GM21576 (cell line): ENCODE results near the gene L3MBTL3.
A peak's percentile ranks its signal among the peaks of the same experiment; 100 is the strongest.
"Not testable (repeated sequence)": the region's sequence is repeated elsewhere in the genome, so short reads cannot be mapped to it uniquely, and the experiment has no call there.

ENCODE experiments used
- ATAC-seq: cut with Tn5 transposase; IDR thresholded peaks from one replicate; pipeline ENCODE4 v1.9.1; 2021; ENCODE audit warnings: mild to moderate bottlenecking, moderate library complexity; ENCODE audit not compliant: unreplicated experiment

Gene L3MBTL3

DNA sequence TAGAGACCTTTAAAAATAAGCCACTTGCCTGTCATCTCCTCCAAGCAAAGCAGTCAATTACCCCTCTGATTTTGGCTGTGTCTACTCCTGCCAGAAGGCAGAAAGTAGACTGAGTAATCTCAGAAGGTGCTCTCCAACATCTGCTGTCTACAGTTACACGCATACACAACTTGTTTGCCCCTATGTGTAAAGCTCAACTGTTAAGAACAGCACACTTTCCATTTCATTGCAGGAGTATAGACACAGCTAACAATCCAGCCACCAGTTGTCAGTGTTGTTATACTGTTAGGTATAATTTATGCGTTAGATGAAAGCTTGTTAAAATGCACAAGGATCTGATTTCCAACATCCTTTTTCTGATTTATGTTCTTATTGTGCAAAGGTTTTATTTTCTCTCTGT lies 116.2 kb downstream of the L3MBTL3 start:
- no peak for ATAC-seq

DNA sequence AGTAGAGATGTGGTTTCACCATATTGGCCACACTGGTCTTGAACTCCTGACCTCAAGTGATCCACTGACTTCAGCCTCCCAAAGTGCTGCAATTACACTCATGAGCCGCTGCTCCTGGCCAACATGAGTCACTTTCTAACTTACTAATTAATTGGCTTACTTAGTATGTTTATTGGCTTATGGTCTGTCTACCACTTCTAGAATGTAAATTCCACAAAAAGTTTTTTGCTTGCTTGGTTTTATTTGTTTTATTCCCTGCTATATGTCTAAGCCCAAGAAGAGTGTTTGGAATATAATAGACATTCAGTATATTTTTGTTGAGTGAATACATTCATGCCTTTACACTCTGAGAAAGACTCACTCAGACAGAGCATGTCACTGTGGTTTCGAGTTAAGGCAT lies 118.4 kb downstream of the L3MBTL3 start:
- ATAC-seq = no peak

DNA sequence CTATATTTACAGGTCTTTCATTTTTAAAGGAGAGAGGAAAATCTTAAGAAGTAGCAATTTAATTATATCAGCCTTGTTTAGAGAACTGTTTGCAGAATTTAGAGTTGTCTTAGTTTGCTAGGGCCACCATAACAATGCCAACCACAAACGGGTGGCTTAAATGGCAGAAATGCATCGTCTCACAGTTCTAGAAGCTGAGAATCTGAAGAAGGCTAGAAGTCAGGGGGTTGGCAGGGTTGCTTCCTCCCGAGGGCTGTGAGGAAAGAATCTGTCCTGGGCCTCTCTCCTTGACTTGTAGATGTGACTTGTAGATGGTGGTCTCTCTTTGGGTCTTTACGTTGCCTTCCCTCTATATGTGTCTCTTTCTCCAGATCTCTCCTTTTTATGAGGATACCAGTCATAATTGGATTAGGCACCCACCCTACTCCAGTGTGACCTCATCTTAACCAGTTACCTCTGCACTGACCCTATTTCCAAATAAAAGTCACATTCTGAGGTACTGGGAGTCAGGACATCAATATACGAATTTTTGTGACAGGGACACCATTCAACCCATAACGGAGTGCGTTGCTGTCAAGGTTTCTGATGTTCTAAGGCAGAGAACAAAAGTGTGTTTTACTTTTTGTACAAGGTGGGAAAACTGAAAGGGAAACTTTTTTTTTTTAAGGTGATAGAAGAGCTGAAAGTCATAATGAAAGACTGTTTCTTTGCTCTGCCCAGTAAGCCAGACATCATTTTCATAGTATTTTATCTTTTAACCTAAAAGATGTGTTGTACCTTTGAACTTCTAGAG lies 119.9 kb downstream of the L3MBTL3 start:
- peak; percentile 60 for ATAC-seq

DNA sequence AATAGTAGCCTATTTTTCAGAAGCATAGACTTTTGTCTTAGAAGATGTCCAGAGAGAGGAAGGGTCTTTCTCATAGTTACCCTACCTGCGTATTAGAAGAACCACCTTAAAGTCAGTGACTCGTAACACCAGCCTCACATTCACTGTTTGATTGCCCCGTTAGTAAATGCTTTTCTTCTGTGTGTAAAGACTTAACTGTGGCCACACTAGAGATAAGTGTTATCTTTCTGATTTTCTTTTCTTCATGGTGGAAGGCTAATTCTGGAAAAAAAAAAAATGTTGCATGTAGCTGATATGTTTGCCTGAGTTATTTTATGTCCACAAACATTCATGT lies 120.5 kb downstream of the L3MBTL3 start:
- peak; percentile 26 for ATAC-seq

DNA sequence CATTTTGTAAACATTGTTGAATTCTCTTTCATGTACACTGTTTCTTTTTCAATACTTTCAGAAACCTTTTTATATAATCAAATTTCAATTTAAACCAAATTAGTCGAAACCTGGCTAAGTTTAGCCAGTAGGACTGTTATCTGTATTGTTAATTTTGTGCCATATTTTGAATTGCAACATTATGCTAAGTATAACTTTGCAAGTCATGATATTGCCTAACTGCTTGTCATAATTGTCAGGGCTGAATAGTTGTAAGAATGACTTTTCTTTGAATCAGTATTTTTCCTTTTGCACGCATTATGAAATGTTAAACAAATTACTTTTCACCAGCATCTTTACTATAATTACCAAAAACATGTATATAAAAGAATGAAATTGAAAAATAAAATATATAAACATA lies 121.7 kb downstream of the L3MBTL3 start:
- no peak for ATAC-seq

DNA sequence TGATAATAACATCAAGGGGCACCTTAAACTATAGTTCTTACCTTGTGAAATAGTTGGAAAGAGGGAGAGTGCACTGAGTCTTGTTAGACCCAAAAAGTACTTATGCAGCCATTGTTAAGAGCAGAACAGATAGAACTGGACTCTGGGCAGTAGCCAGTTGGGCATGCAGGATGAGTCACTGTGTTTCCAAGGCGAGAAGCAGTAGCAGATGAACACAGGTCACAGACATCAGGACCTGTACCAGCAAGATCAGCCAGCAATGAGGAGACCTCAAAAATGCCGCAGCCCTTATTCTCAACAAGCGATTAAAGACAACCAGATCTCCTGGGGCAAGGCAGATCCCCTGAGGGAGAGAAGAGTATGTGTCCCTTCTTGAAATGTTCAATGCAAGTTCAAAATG lies 125.3 kb downstream of the L3MBTL3 start:
- ATAC-seq = no peak

DNA sequence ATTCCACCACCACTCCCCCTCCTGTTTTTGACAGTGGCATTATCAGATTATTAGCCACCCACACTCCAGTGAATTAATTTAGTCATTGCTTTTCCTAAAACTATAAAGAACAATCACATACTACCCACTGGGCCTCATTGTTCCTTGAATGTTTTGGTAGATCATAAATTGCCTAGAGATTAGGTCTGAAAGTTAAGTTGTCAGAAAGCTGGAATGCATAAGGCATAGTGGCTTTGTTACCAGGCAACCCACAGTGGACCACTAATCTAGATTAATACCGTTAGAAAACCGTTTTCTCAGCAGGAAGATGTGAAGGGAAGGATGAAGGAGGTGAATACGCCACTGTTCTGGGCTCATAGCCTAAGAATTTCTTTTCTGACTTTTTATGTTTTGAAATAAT lies 128.7 kb downstream of the L3MBTL3 start:
- no peak for ATAC-seq

DNA sequence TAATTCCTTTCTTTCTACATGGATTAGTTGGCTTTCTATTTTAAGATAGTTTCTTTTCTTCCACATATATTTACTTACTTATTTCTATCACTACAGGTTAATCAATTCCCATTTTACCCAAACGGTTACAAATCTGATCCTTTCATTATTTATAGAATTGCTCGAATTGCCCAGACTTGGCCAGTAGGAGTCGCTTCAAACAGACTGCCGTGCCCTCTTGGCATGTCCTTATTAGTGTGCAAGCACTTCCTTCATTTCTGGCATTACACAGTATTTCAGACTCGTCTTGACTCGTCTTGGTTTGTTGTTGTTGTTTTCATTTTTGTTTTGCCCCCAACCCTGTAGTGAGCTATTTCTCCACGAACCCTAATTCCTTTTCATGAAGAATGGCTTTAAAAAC lies 129.8 kb downstream of the L3MBTL3 start:
- no peak for ATAC-seq

DNA sequence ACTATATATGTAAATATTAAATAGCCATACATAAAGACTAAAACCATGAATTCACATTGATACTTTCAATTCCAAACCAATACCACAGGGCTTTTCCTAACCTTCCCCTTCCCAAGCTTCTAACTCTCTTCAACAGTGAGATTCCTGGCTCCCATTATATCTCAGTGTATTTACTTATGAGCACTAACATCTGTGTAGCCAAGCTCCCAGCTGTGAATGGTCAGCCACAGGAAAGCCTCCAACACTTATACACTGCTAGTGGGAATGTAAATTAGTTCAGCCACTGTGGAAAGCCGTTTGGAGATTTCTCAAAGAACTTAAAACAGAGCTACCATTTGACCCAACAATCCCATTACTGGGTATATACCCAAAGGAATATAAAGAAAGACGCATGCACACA lies 130.6 kb downstream of the L3MBTL3 start:
- ATAC-seq = not testable (repeated sequence)

DNA sequence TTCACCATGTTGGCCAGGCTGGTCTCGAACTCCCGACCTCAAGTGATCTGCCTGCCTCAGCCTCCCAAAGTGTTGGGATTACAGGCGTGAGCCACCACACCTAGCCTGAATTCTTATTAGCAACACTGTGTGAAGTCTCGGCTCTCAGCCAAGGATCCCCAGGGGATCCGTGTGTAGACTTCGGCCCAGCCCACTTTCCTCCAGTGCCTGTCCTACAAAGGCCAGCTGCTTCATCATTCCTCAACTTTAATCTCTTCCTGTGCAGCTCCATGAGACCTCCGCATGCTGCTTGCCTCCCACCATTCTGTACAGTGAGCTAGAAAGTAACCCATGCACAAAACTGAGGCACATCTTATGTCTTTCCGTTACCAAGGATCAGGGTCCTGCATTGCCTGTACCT lies 132.5 kb downstream of the L3MBTL3 start:
- ATAC-seq = no peak

DNA sequence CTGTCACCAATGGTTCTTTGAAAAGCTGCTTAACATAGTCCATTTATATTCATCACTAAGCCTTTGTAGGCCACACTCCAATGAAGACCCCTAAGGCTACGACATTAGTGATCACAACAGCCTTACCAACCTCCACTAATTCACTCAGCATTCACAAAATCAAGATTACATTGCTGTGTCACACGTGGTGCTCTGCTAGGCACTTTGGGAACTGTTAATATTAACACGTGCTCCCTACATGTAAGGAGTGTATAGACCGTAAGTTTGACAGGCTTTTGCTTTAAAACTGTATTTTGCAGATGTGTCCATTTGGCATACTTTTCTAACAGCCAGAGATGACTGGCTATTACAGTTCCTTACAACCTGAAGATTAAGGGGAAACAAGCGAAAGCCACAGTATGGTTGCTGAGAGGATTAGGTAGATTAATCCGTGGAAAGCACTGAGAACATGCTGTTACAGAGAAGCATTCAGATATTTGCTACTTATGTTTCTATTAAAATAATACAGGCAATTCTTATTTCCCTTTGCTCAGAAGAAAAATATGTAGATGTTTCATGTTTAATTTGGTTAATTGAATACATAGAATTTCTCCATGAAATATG lies 134.6 kb downstream of the L3MBTL3 start:
- no peak for ATAC-seq

DNA sequence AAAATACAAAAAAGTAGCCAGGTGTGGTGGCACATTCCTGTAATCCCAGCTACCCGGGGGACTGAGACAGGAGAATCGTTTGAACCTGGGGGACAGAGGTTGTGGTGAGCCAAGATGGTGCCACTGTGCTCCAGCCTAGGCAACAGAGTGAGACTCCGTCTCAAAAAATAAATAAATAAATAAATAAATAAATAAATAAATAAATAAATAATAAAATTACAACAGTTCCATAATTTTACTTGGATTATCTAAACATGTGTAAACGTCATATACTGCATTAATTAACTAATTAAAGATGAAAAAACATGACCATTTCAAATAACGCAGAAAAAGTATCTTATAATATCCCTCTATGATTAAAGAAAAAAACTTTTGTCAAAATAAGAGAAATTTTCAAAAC lies 138.5 kb downstream of the L3MBTL3 start:
- ATAC-seq = no peak

DNA sequence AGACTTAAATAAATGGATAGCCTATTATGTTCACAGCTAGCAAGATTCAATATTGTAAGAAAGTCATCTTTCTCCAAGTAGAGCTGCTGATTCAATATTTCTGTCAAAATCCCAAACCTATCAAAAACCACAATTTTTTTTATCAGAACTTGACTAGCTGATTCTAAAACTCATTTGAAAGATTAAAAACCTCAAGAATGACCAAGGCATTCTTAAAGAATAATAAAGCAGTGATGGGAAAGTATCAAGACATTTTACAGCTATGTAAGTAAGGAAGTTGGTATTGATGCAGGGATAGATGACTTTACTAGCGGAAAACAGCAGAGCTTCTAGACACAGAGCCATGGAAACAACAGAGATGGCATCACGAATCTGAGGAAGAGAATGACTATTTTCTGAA lies 139.7 kb downstream of the L3MBTL3 start:
- ATAC-seq = no peak

DNA sequence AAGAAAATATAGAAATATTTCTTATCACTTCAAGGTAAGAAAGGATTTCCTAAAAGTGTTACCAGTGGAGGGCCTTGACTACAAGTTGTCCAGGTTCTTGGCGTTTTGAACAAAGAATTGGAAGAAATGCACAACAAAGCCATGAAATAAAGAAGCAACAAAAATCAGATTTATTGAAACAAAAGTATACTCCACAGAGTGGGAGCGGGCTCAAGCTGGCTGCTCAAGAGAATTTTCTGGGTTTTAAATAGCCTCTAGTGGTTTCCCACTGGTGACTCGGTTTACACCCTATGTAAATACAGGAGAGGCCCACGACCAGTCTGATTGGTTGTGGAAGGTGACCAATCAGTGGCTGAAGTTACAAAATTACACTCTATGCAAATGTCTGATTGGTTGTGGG lies 140.2 kb downstream of the L3MBTL3 start:
- no peak for ATAC-seq

DNA sequence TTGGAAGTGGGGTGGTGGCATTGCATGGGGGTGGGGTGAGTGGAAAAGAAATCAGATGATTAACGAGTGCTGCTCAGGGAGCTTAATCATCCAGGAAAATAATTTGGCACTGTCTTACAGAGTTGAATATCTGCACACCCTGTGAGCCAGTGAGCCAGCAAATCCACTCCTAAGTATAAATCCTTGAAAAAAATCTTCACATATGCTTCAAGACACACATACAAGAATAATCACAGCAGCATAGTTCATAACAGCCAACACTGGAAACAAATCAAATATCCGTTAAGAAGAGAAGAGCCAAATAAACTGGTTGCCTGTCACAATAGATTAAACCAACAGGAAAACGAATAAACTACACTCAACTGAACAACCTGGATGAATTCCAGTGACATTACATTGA lies 141.6 kb downstream of the L3MBTL3 start:
- ATAC-seq = no peak

DNA sequence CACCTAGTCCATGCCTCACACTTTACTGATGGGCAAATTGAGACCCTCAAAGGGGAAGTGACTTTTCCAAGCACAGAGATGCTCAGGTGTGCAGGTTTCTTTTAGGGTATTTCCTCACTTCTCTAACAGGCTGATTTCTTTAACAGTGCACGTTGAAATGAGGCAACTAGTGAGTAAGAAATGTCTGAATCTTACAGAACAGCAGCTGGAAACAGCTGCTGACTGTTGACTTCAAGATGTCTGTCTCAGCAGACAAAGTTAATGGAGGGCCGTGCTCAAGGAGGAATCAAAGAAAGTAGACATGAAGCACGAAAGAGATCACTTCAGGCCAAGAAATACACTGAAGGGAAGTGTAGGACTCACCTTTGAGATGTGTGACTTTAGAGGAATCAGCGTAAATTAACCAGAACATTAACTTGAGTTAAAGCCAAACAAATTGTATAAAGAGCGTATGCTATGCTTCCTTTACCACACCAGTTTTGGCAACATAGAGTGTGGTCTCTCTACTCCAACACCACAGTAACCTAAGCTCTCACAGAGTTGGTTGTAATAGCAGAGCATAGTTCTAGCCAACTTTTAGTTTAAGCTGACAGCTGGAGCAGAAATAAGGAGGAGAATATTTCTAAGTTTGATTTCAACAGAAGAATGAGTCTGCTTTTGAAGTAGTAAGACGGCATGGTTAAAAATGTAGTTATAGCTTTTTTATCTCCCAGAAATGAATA lies 143.5 kb downstream of the L3MBTL3 start:
- ATAC-seq = no peak

DNA sequence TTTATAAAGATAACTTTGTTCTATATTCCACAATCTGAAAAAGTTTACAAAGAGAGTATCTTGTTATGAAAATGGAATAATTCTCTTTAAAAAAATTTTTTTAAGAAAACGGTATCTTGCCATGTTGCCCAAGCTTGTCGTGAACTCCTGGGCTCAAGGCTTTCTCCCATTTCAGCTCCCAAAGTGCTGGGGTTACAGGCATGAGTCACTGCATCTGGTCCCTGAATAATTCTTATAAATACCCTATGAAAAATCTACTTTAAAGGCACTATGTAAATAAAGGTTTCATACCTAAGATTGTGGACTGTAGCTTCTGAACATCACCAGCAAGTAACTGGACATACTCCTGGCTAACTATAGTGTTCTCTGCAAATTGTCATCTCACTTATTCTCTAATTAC lies 144.0 kb downstream of the L3MBTL3 start:
- ATAC-seq = no peak

DNA sequence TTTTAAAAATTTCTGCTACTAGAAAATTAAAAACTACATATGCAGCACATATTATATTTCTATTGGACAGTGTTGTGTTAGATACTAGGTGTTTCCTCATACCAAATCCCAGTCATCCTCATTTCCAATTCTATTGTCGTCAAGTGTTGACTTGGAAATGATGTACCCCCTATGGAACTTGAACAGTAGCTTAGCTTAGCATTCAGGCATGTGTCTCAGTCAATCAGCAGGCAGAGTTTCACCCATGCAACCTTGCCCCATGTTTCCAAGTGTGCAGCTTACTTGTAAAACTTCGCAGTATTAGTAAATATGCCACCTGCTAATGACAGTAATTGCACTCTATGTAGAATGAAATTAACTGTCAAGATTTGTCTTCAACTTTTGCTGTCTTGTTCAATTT lies 144.9 kb downstream of the L3MBTL3 start:
- no peak for ATAC-seq

DNA sequence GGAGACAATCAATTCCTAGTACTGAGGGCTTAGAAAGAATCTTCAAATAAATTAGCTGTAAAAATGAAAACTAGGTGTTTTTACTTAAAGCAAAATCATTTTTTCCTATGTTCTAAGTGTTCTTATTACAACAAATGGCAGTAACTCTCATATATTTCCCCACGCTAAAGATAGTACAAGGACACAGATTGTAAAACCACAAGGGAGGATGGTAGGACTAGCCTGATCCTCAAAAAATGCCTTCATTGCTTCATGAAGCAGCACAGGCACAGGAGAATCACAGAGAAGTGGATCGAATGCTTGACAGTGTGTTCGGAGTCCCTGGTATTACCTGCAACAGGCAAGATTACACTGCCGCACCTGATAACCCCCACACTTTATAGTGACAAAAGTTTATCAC lies 145.9 kb downstream of the L3MBTL3 start:
- ATAC-seq = no peak

DNA sequence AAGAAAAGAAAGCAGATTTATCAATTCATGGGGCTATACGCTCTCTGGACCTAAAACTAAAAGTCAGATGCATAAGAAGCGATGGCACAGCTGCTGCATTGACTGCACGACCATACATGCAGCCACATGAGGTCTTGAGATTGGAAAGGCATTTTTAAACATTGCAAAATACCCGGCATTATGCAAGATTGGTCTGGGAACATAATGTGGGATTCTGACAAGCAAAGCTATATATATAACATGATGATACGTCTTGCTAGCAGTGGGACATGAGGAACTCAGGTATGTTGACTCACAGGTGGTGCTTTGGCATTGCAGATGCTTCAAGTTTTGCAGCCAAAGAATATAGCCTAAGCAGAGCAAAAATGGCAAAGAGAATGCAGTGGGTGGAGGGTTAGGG lies 149.3 kb downstream of the L3MBTL3 start:
- ATAC-seq = no peak

DNA sequence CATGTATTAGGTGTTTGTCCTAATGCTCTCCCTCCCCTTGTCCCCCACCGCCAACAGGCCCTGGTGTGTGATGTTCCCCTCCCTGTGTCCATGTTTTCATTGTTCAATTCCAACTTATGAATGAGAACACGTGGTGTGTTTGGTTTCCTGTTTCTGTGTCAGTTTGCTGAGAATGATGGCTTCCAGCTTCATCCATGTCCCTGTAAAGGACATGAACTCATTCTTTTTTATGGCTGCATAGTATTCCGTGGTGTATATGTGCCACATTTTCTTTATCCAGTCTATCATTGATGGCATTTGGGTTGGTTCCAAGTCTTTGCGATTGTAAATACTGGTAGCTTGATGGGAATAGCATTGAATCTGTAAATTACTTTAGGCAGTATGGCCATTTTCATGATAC lies 151.8 kb downstream of the L3MBTL3 start:
- not testable (repeated sequence) for ATAC-seq

DNA sequence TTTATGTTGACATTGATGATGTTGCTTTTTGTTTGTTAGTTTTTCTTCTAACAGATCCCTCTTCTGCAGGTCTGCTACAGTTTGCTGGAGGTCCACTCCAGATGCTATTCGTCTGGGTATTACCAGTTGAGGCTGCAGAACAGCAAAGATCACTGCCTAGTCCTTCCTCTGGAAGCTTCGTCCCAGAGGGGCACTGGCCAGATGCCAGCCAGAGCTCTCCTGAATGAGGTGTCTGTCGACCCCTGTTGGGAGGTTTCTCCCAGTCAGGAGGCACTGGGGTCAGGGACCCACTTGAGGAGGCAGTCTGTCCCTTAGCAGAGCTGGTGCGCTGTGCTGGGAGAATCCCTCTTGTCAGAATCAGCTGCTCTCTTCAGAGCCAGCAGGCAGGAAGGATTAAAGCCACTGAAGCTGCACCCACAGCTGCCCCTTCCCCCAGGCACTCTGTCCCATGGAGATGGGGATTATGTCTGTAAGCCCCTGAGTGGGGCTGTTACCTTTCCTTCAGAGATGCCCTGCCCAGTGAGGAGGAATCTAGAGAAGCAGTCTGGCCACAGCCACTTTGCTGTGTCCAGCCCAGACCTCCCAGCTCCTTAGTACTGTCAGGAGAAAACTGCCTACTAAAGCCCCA lies 155.1 kb downstream of the L3MBTL3 start:
- ATAC-seq = not testable (repeated sequence)
